RPMI8226 (cell line): ENCODE data around the gene SDS.

ENCODE experiments used
- DNase-seq: peaks from one replicate; pipeline ENCODE4 v3.0.0-alpha.2; 2015

The SDS gene

GRCh38 chr12:113403435-113404415 is at the start of gene SDS:
SDS (minus strand) TSS chr12:113403887; CDS start chr12:113399708, 4,179 bp downstream.
- peak; percentile 70 for DNase-seq

GRCh38 chr12:113453330-113453729 is 49.6 kb upstream of the SDS start:
- DNase-seq: no peak

GRCh38 chr12:113452458-113452857 is 48.8 kb upstream of the SDS start:
- DNase-seq: no peak

GRCh38 chr12:113449839-113450238 is 46.2 kb upstream of the SDS start:
- DNase-seq: no peak

GRCh38 chr12:113449299-113449698 is 45.6 kb upstream of the SDS start:
- no peak for DNase-seq

- DNase-seq: no peak
These were observed 45.2 kb upstream of the SDS start for GRCh38 chr12:113448873-113449272.

GRCh38 chr12:113445544-113446171 is 42.0 kb upstream of the SDS start:
- DNase-seq: peak; percentile 67

- no peak for DNase-seq
These were observed 39.4 kb upstream of the SDS start for GRCh38 chr12:113443030-113443539.

GRCh38 chr12:113440947-113441782 is 37.5 kb upstream of the SDS start:
- no peak for DNase-seq

GRCh38 chr12:113440336-113440735 is 36.6 kb upstream of the SDS start:
- no peak for DNase-seq

GRCh38 chr12:113439606-113440030 is 35.9 kb upstream of the SDS start:
- DNase-seq: peak; percentile 40

- no peak for DNase-seq
These were observed 35.6 kb upstream of the SDS start for GRCh38 chr12:113439301-113439597.

GRCh38 chr12:113438523-113439300 is 35.0 kb upstream of the SDS start:
- DNase-seq: no peak

GRCh38 chr12:113437729-113438100 is 34.0 kb upstream of the SDS start:
- no peak for DNase-seq

GRCh38 chr12:113436993-113437728 is 33.5 kb upstream of the SDS start:
- no peak for DNase-seq

- DNase-seq: no peak
These were observed 32.9 kb upstream of the SDS start for GRCh38 chr12:113436586-113436985.

GRCh38 chr12:113435367-113435766 is 31.7 kb upstream of the SDS start:
- DNase-seq: no peak

- no peak for DNase-seq
These were observed 29.3 kb upstream of the SDS start for GRCh38 chr12:113432986-113433385.

- no peak for DNase-seq
These were observed 24.8 kb upstream of the SDS start for GRCh38 chr12:113428482-113428881.

- DNase-seq: no peak
These were observed 24.2 kb upstream of the SDS start for GRCh38 chr12:113427882-113428281.

GRCh38 chr12:113425960-113426453 is 22.3 kb upstream of the SDS start:
- no peak for DNase-seq
